Measurements from ENCODE around the gene CEP76.

Gene CEP76

GRCh38 chr18:12745095-12745795 lies 42.7 kb upstream of the CEP76 start:
- H2AFZ ChIP-seq (ENCODE audit: insufficient read depth, low read length, poor library complexity), result no peak overlapping the region
- no peak overlapping the region for H4K91ac ChIP-seq (ENCODE audit: low read depth, low read length)
- no peak overlapping the region for H4K12ac ChIP-seq (ENCODE audit: low read depth, low read length)
- H3K4me1 ChIP-seq (ENCODE audit: control insufficient read depth in 1 of 2, insufficient read depth in 2 of 2, low read length in 2 of 2), result no peaks in the 10 kb centered on the region
- no peaks in the 10 kb centered on the region for H3K79me1 ChIP-seq (ENCODE audit: low read length)
- H3K18ac ChIP-seq (ENCODE audit: low read length), result no peak overlapping the region
- H3K27ac ChIP-seq (ENCODE audit: low read depth, low read length), result no peak overlapping the region
- no peak overlapping the region for H2BK12ac ChIP-seq (ENCODE audit: low read length)
- H3K4ac ChIP-seq (ENCODE audit: low read depth, low read length), result no peak overlapping the region
- H3K4me3 ChIP-seq (ENCODE audit: low read depth, low read length), result no peak overlapping the region
- no peaks in the 10 kb centered on the region for H3K36me3 ChIP-seq (ENCODE audit: control insufficient read depth in 1 of 2, insufficient read depth in 2 of 2, low read length in 2 of 2)
- no peak overlapping the region for H3K14ac ChIP-seq (ENCODE audit: low read length)
- no peak overlapping the region for H2BK5ac ChIP-seq (ENCODE audit: low read depth, low read length, poor library complexity)
- H3K4me2 ChIP-seq (ENCODE audit: low read length), result no peak overlapping the region
- no peaks in the 10 kb centered on the region for H3K27me3 ChIP-seq (ENCODE audit: insufficient read depth, low read length)
- H3K9me3 ChIP-seq (ENCODE audit: insufficient read depth, low read depth, low read length), result peaks cover 2% of the 10 kb centered on the region
- no peak overlapping the region for H2AK5ac ChIP-seq (ENCODE audit: low read length)
- no peak overlapping the region for H2BK120ac ChIP-seq (ENCODE audit: insufficient read depth, low read length, poor library complexity)
- H3K79me2 ChIP-seq (ENCODE audit: control insufficient read depth, insufficient read depth, low read length, poor library complexity), result no peaks in the 10 kb centered on the region
- H4K8ac ChIP-seq (ENCODE audit: low read depth, low read length), result no peak overlapping the region
- H3K9ac ChIP-seq (ENCODE audit: low read length), result no peak overlapping the region
- DNase-seq, result no peak
- H3K23ac ChIP-seq (ENCODE audit: low read length), result no peak overlapping the region
- no CpG with 5 or more reads among the region's 7 CpGs for WGBS (ENCODE audit: extremely low coverage, insufficient coverage, insufficient read length)

- no peak overlapping the region for H3K23ac ChIP-seq (ENCODE audit: low read length)
- H3K4me2 ChIP-seq (ENCODE audit: low read length), result no peak overlapping the region
- no peak overlapping the region for H2BK12ac ChIP-seq (ENCODE audit: low read length)
- H3K36me3 ChIP-seq (ENCODE audit: control insufficient read depth in 1 of 2, insufficient read depth in 2 of 2, low read length in 2 of 2), result no peaks in the 10 kb centered on the region
- no peaks in the 10 kb centered on the region for H3K27me3 ChIP-seq (ENCODE audit: insufficient read depth, low read length)
- H2AFZ ChIP-seq (ENCODE audit: insufficient read depth, low read length, poor library complexity), result no peak overlapping the region
- no CpG with 5 or more reads among the region's 2 CpGs for WGBS (ENCODE audit: extremely low coverage, insufficient coverage, insufficient read length)
- no peaks in the 10 kb centered on the region for H3K79me1 ChIP-seq (ENCODE audit: low read length)
- peak in 1 of 2 donors; percentile 58 for DNase-seq
- H4K8ac ChIP-seq (ENCODE audit: low read depth, low read length), result no peak overlapping the region
- no peak overlapping the region for H3K18ac ChIP-seq (ENCODE audit: low read length)
- H2BK120ac ChIP-seq (ENCODE audit: insufficient read depth, low read length, poor library complexity), result no peak overlapping the region
- H3K4ac ChIP-seq (ENCODE audit: low read depth, low read length), result no peak overlapping the region
- H3K27ac ChIP-seq (ENCODE audit: low read depth, low read length), result no peak overlapping the region
- no peak overlapping the region for H3K9ac ChIP-seq (ENCODE audit: low read length)
- H3K9me3 ChIP-seq (ENCODE audit: insufficient read depth, low read depth, low read length), result peaks cover under 1% of the 10 kb centered on the region
- H2AK5ac ChIP-seq (ENCODE audit: low read length), result no peak overlapping the region
- no peak overlapping the region for H4K91ac ChIP-seq (ENCODE audit: low read depth, low read length)
- H3K4me3 ChIP-seq (ENCODE audit: low read depth, low read length), result no peak overlapping the region
- H3K4me1 ChIP-seq (ENCODE audit: control insufficient read depth in 1 of 2, insufficient read depth in 2 of 2, low read length in 2 of 2), result no peaks in the 10 kb centered on the region
- no peak overlapping the region for H4K12ac ChIP-seq (ENCODE audit: low read depth, low read length)
- H3K79me2 ChIP-seq (ENCODE audit: control insufficient read depth, insufficient read depth, low read length, poor library complexity), result no peaks in the 10 kb centered on the region
- H3K14ac ChIP-seq (ENCODE audit: low read length), result no peak overlapping the region
- H2BK5ac ChIP-seq (ENCODE audit: low read depth, low read length, poor library complexity), result no peak overlapping the region
Observed at GRCh38 chr18:12744103-12744502, 41.6 kb upstream of the CEP76 start.

- H2BK5ac ChIP-seq (ENCODE audit: low read depth, low read length, poor library complexity), result no peak overlapping the region
- no peak overlapping the region for H4K12ac ChIP-seq (ENCODE audit: low read depth, low read length)
- no peak overlapping the region for H2AFZ ChIP-seq (ENCODE audit: insufficient read depth, low read length, poor library complexity)
- H3K27me3 ChIP-seq (ENCODE audit: insufficient read depth, low read length), result no peaks in the 10 kb centered on the region
- H2AK5ac ChIP-seq (ENCODE audit: low read length), result no peak overlapping the region
- no peak overlapping the region for H3K27ac ChIP-seq (ENCODE audit: low read depth, low read length)
- no peak overlapping the region for H4K91ac ChIP-seq (ENCODE audit: low read depth, low read length)
- no peak overlapping the region for H3K4me2 ChIP-seq (ENCODE audit: low read length)
- no peak overlapping the region for H3K14ac ChIP-seq (ENCODE audit: low read length)
- no peak overlapping the region for H2BK120ac ChIP-seq (ENCODE audit: insufficient read depth, low read length, poor library complexity)
- no peak overlapping the region for H3K4ac ChIP-seq (ENCODE audit: low read depth, low read length)
- no peak overlapping the region for H3K9ac ChIP-seq (ENCODE audit: low read length)
- peak in 1 of 2 donors; percentile 6 for DNase-seq
- no peaks in the 10 kb centered on the region for H3K79me2 ChIP-seq (ENCODE audit: control insufficient read depth, insufficient read depth, low read length, poor library complexity)
- H3K4me1 ChIP-seq (ENCODE audit: control insufficient read depth in 1 of 2, insufficient read depth in 2 of 2, low read length in 2 of 2), result no peaks in the 10 kb centered on the region
- H3K23ac ChIP-seq (ENCODE audit: low read length), result no peak overlapping the region
- H4K8ac ChIP-seq (ENCODE audit: low read depth, low read length), result no peak overlapping the region
- H3K9me3 ChIP-seq (ENCODE audit: insufficient read depth, low read depth, low read length), result no peaks in the 10 kb centered on the region
- no peaks in the 10 kb centered on the region for H3K36me3 ChIP-seq (ENCODE audit: control insufficient read depth in 1 of 2, insufficient read depth in 2 of 2, low read length in 2 of 2)
- no CpG with 5 or more reads among the region's 5 CpGs for WGBS (ENCODE audit: extremely low coverage, insufficient coverage, insufficient read length)
- no peak overlapping the region for H3K4me3 ChIP-seq (ENCODE audit: low read depth, low read length)
- H2BK12ac ChIP-seq (ENCODE audit: low read length), result no peak overlapping the region
- H3K18ac ChIP-seq (ENCODE audit: low read length), result no peak overlapping the region
- H3K79me1 ChIP-seq (ENCODE audit: low read length), result no peaks in the 10 kb centered on the region
Observed at GRCh38 chr18:12742453-12742852, 39.9 kb upstream of the CEP76 start.

- Histone ChIP-seq H2BK120ac (ENCODE audit: insufficient read depth, low read length, poor library complexity) (no peak overlapping the region), H2AK5ac (ENCODE audit: low read length) (no peak overlapping the region), H3K9ac (ENCODE audit: low read length) (no peak overlapping the region), H4K12ac (ENCODE audit: low read depth, low read length) (no peak overlapping the region), H3K23ac (ENCODE audit: low read length) (no peak overlapping the region), H3K4ac (ENCODE audit: low read depth, low read length) (no peak overlapping the region), H3K18ac (ENCODE audit: low read length) (no peak overlapping the region), H3K79me1 (ENCODE audit: low read length) (no peaks in the 10 kb centered on the region), H3K4me2 (ENCODE audit: low read length) (no peak overlapping the region), H4K91ac (ENCODE audit: low read depth, low read length) (no peak overlapping the region), H3K9me3 (ENCODE audit: insufficient read depth, low read depth, low read length) (no peaks in the 10 kb centered on the region), H3K4me3 (ENCODE audit: low read depth, low read length) (no peak overlapping the region), H3K4me1 (ENCODE audit: control insufficient read depth in 1 of 2, insufficient read depth in 2 of 2, low read length in 2 of 2) (no peaks in the 10 kb centered on the region), H3K79me2 (ENCODE audit: control insufficient read depth, insufficient read depth, low read length, poor library complexity) (no peaks in the 10 kb centered on the region), H2BK12ac (ENCODE audit: low read length) (no peak overlapping the region), H3K27me3 (ENCODE audit: insufficient read depth, low read length) (no peaks in the 10 kb centered on the region), H2AFZ (ENCODE audit: insufficient read depth, low read length, poor library complexity) (no peak overlapping the region), H4K8ac (ENCODE audit: low read depth, low read length) (no peak overlapping the region), H2BK5ac (ENCODE audit: low read depth, low read length, poor library complexity) (no peak overlapping the region), H3K14ac (ENCODE audit: low read length) (no peak overlapping the region), H3K27ac (ENCODE audit: low read depth, low read length) (no peak overlapping the region), H3K36me3 (ENCODE audit: control insufficient read depth in 1 of 2, insufficient read depth in 2 of 2, low read length in 2 of 2) (no peaks in the 10 kb centered on the region)
- no CpG with 5 or more reads among the region's 6 CpGs for WGBS (ENCODE audit: extremely low coverage, insufficient coverage, insufficient read length)
- peak; percentile 94 to 99 for DNase-seq
Observed at GRCh38 chr18:12741351-12741750, 38.8 kb upstream of the CEP76 start.
